HepG2 (cell line): Measurements from ENCODE around the gene JMJD8. TPM values are rescaled to one million over a fixed set of nuclear protein-coding genes. Genes with fewer than 3 reads are reported as not detected.

ENCODE experiments used
- AKNA ChIP-seq: sonication (generic); formaldehyde crosslinking; IDR thresholded peaks from 2 replicates; pipeline ENCODE4 v1.4.0; 2020; ENCODE audit warnings: missing genetic modification reagents, borderline replicate concordance
- CAMTA2 ChIP-seq: sonication (generic); formaldehyde crosslinking; IDR thresholded peaks from 2 replicates; pipeline ENCODE4 v1.4.0; 2020; ENCODE audit warnings: mild to moderate bottlenecking, missing genetic modification reagents, borderline replicate concordance
- GTF3A ChIP-seq: sonication (generic); formaldehyde crosslinking; conservative IDR thresholded peaks from 2 replicates; pipeline ENCODE4 v1.4.0; 2020; ENCODE audit warnings: mild to moderate bottlenecking, missing genetic modification reagents
- HDAC2 ChIP-seq: sonication (generic); formaldehyde crosslinking; IDR thresholded peaks from 2 replicates; pipeline ENCODE4 v1.4.0; 2020; ENCODE audit warnings: missing genetic modification reagents
- KLF9 ChIP-seq: IDR thresholded peaks from 2 replicates; pipeline ENCODE4 v1.6.1; 2016; ENCODE audit warnings: low read depth
- MED8 ChIP-seq: sonication (generic); formaldehyde crosslinking; IDR thresholded peaks from 2 replicates; pipeline ENCODE4 v1.8.1; 2023; ENCODE audit warnings: mild to moderate bottlenecking, missing genetic modification reagents; ENCODE audit not compliant: insufficient replicate concordance
- NFE2L2 ChIP-seq: fragments of 150-350 bp; IDR thresholded peaks from 2 replicates; pipeline ENCODE4 v1.6.1; 2014; ENCODE audit warnings: low read length
- NFRKB ChIP-seq: fragments of 450-650 bp; IDR thresholded peaks from 2 replicates; pipeline ENCODE4 v1.6.1; 2017
- PTBP1 ChIP-seq: fragments of 200-400 bp; formaldehyde crosslinking; IDR thresholded peaks from 2 replicates; pipeline ENCODE4 v1.6.1; 2018; ENCODE audit warnings: low read length, low read depth; ENCODE audit not compliant: poor library complexity, severe bottlenecking
- RBM22 ChIP-seq: fragments of 200-400 bp; formaldehyde crosslinking; optimal IDR thresholded peaks from 2 replicates; pipeline ENCODE3; 2017; ENCODE audit warnings: mild to moderate bottlenecking, low read length, moderate library complexity
- TMF1 ChIP-seq: sonication (generic); formaldehyde crosslinking; IDR thresholded peaks from 2 replicates; pipeline ENCODE4 v1.8.1; 2022; ENCODE audit warnings: low read depth, missing genetic modification reagents
- ZBTB7A ChIP-seq: sonication (generic); formaldehyde crosslinking; IDR thresholded peaks from 2 replicates; pipeline ENCODE4 v1.8.0; 2022; ENCODE audit warnings: mild to moderate bottlenecking, missing genetic modification reagents
- ZFP41 ChIP-seq: sonication (generic); formaldehyde crosslinking; IDR thresholded peaks from 2 replicates; pipeline ENCODE4 v1.4.0; 2020; ENCODE audit warnings: mild to moderate bottlenecking, missing genetic modification reagents, borderline replicate concordance
- ZFX ChIP-seq: sonication (generic); formaldehyde crosslinking; IDR thresholded peaks from 2 replicates; pipeline ENCODE4 v1.4.0; 2020; ENCODE audit warnings: mild to moderate bottlenecking, low read depth, missing genetic modification reagents, moderate library complexity
- ZMYM3 ChIP-seq: sonication (generic); formaldehyde crosslinking; IDR thresholded peaks from 2 replicates; pipeline ENCODE4 v1.5.1; 2020; ENCODE audit warnings: mild to moderate bottlenecking, missing genetic modification reagents
- ZNF234 ChIP-seq: sonication (generic); formaldehyde crosslinking; conservative IDR thresholded peaks from 2 replicates; pipeline ENCODE4 v1.5.1; 2020; ENCODE audit warnings: mild to moderate bottlenecking, missing genetic modification reagents
- ZNF652 ChIP-seq: IDR thresholded peaks from 2 replicates; pipeline ENCODE4 v1.6.1; 2016; ENCODE audit warnings: low read depth, borderline replicate concordance
- ZNF784 ChIP-seq: sonication (generic); formaldehyde crosslinking; IDR thresholded peaks from 2 replicates; pipeline ENCODE4 v1.5.1; 2020; ENCODE audit warnings: missing genetic modification reagents, mild to moderate bottlenecking, borderline replicate concordance
- polyA plus RNA-seq, 8 experiments: library from polyadenylated mRNA; depleted of rRNA in 3 of 8; stranded (reverse) in 7 of 8; unstranded in 1 of 8; fragments of >200 nt; fragmentation: Illumina TruSeq in 4 of 8; extraction: Trizol in 4 of 8; gene quantifications; 2 replicates each; pipeline versions ENCODE4 v1.2.1 to v1.2.3, GENCODE V29; 2011 to 2016; ENCODE audit warnings: low read depth in 4 of 8, missing spikeins in 1 of 8, mixed read lengths in 1 of 8; ENCODE audit not compliant: insufficient read depth in 1 of 8
- total RNA-seq, 5 experiments: library from RNA; depleted of rRNA; stranded (reverse); fragments of >200 nt; fragmentation: Illumina TruSeq; extraction: Trizol; gene quantifications; 2 replicates each; pipeline ENCODE4 v1.2.3, GENCODE V29; 2016; ENCODE audit warnings: low read depth in 1 of 5
- TF ChIP-seq, protein P1 (sequence below): sonication (generic); formaldehyde crosslinking; IDR thresholded peaks from 2 replicates; pipeline ENCODE4 v1.5.0; 2020; ENCODE audit warnings: mild to moderate bottlenecking, low read depth, missing genetic modification reagents, borderline replicate concordance
- TF ChIP-seq, protein P2 (sequence below): sonication (generic); formaldehyde crosslinking; IDR thresholded peaks from 2 replicates; pipeline ENCODE4 v1.8.0; 2022; ENCODE audit warnings: low read depth, missing genetic modification reagents
- TF ChIP-seq, protein P3 (sequence below): sonication (generic); formaldehyde crosslinking; IDR thresholded peaks from 2 replicates; pipeline ENCODE4 v1.4.0; 2020; ENCODE audit warnings: missing genetic modification reagents

Gene JMJD8
- total and polyA plus RNA-seq, 2 of the 13 experiments (the other 11 are each of a cell fraction or from before 2014, with no cell fraction given) = 2.6 to 11.8 TPM

- TF ChIP-seq ZBTB7A (CRISPR knock-in tag) = 0 out of 2 replicates have a peak, but pooled peaks have one; percentile 67
- no peak for TF ChIP-seq ZFP41 (CRISPR knock-in tag)
- TF ChIP-seq, protein P1, sequence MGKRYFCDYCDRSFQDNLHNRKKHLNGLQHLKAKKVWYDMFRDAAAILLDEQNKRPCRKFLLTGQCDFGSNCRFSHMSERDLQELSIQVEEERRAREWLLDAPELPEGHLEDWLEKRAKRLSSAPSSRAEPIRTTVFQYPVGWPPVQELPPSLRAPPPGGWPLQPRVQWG (CRISPR knock-in tag) = no peak
- TF ChIP-seq RBM22 = no peak
- TF ChIP-seq TMF1 (CRISPR knock-in tag) = no peak; the same call in 1 of the 2 replicates
- TF ChIP-seq MED8 (CRISPR knock-in tag) = no peak
- no peak; the same call in 1 of the 2 replicates for TF ChIP-seq CAMTA2
- peak; percentile 63 for TF ChIP-seq HDAC2
- TF ChIP-seq PTBP1 = no peak
- no peak for TF ChIP-seq AKNA
- TF ChIP-seq GTF3A = no peak
- TF ChIP-seq, protein P2, sequence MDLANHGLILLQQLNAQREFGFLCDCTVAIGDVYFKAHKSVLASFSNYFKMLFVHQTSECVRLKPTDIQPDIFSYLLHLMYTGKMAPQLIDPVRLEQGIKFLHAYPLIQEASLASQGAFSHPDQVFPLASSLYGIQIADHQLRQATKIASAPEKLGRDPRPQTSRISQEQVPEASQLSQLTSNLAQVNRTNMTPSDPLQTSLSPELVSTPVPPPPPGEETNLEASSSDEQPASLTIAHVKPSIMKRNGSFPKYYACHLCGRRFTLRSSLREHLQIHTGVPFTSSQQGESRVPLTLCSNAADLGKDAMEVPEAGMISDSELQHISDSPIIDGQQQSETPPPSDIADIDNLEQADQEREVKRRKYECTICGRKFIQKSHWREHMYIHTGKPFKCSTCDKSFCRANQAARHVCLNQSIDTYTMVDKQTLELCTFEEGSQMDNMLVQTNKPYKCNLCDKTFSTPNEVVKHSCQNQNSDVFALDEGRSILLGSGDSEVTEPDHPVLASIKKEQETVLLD (CRISPR knock-in tag) = peak; percentile 94
- TF ChIP-seq ZFX = peak; percentile 89
- peak; percentile 77; the same call in 1 of the 2 replicates for TF ChIP-seq ZNF234 (CRISPR knock-in tag)
- no peak for TF ChIP-seq NFE2L2
- TF ChIP-seq KLF9 (CRISPR knock-in tag) = no peak
- TF ChIP-seq, protein P3, sequence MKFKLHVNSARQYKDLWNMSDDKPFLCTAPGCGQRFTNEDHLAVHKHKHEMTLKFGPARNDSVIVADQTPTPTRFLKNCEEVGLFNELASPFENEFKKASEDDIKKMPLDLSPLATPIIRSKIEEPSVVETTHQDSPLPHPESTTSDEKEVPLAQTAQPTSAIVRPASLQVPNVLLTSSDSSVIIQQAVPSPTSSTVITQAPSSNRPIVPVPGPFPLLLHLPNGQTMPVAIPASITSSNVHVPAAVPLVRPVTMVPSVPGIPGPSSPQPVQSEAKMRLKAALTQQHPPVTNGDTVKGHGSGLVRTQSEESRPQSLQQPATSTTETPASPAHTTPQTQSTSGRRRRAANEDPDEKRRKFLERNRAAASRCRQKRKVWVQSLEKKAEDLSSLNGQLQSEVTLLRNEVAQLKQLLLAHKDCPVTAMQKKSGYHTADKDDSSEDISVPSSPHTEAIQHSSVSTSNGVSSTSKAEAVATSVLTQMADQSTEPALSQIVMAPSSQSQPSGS (CRISPR knock-in tag) = peak; percentile 74
- no peak for TF ChIP-seq ZNF652 (CRISPR knock-in tag)
- TF ChIP-seq ZMYM3 (CRISPR knock-in tag) = no peak
- TF ChIP-seq ZNF784 (CRISPR knock-in tag) = peak; percentile 90; the same call in 1 of the 2 replicates
- no peak for TF ChIP-seq NFRKB
Measured at GRCh38 chr16:667780-668518, 16.2 kb downstream of the JMJD8 start, which contains the start of gene RHOT2 (continued).
